Stromal cell of bone marrow (primary cell): ENCODE measurements around the gene WDR4.
"Not testable (repeated sequence)": the region's sequence is repeated elsewhere in the genome, so short reads cannot be mapped to it uniquely, and the experiment has no call there.

ENCODE experiments used
- DNase-seq: peaks from one replicate; pipeline ENCODE4 v3.0.0-alpha.2; 2012; ENCODE audit warnings: low read depth

WDR4 gene

GRCh38 chr21:42878993-42879787 lies at the start of gene WDR4:
Gene WDR4 (minus strand): TSS chr21:42879539. CDS start chr21:42879495, 44 bp downstream.
- DNase-seq = peak; percentile 89

- DNase-seq = not testable (repeated sequence)
Measured at GRCh38 chr21:42927474-42928200, 48.3 kb upstream of the WDR4 start.

- DNase-seq = no peak
Measured at GRCh38 chr21:42925114-42925926, 46.0 kb upstream of the WDR4 start, which contains the start of gene ERVH48-1. Gene ERVH48-1 (minus strand): TSS chr21:42925630. CDS start chr21:42919006, 6,624 bp downstream.

GRCh38 chr21:42924433-42924751 lies 45.1 kb upstream of the WDR4 start:
- no peak for DNase-seq

- peak; percentile 73 for DNase-seq
Measured at GRCh38 chr21:42923553-42924432, 44.5 kb upstream of the WDR4 start.

GRCh38 chr21:42922918-42923317 lies 43.6 kb upstream of the WDR4 start:
- no peak for DNase-seq

- no peak for DNase-seq
Measured at GRCh38 chr21:42921927-42922326, 42.6 kb upstream of the WDR4 start.

- no peak for DNase-seq
Measured at GRCh38 chr21:42918291-42918690, 39.0 kb upstream of the WDR4 start.

- DNase-seq = no peak
Measured at GRCh38 chr21:42913476-42913875, 34.1 kb upstream of the WDR4 start.

GRCh38 chr21:42911920-42912319 lies 32.6 kb upstream of the WDR4 start:
- not testable (repeated sequence) for DNase-seq

- not testable (repeated sequence) for DNase-seq
Measured at GRCh38 chr21:42908484-42908883, 29.1 kb upstream of the WDR4 start.

- DNase-seq = no peak
Measured at GRCh38 chr21:42906233-42906632, 26.9 kb upstream of the WDR4 start.

- no peak for DNase-seq
Measured at GRCh38 chr21:42905195-42905594, 25.9 kb upstream of the WDR4 start.

- no peak for DNase-seq
Measured at GRCh38 chr21:42903817-42904216, 24.5 kb upstream of the WDR4 start.

GRCh38 chr21:42900446-42900845 lies 21.1 kb upstream of the WDR4 start:
- no peak for DNase-seq

- peak; percentile 95 for DNase-seq
Measured at GRCh38 chr21:42892931-42893755, 13.8 kb upstream of the WDR4 start, which contains the start of gene NDUFV3. Gene NDUFV3 (plus strand): TSS chr21:42893309. CDS start chr21:42893334, 25 bp downstream.

- DNase-seq = no peak
Measured at GRCh38 chr21:42892582-42892930, 13.2 kb upstream of the WDR4 start.

GRCh38 chr21:42887326-42887725 lies 8.0 kb upstream of the WDR4 start:
- no peak for DNase-seq

GRCh38 chr21:42883921-42884320 lies 4.6 kb upstream of the WDR4 start:
- DNase-seq = no peak

- no peak for DNase-seq
Measured at GRCh38 chr21:42880352-42880751, 1.0 kb upstream of the WDR4 start.

GRCh38 chr21:42878678-42878992 lies 704 bp downstream of the WDR4 start:
- no peak for DNase-seq
